GM21360 (cell line): ENCODE results near the gene SRP68.
"Not testable (repeated sequence)": the region's sequence is repeated elsewhere in the genome, so short reads cannot be mapped to it uniquely, and the experiment has no call there.

Experiments
- ATAC-seq: cut with Tn5 transposase; IDR thresholded peaks from one replicate; pipeline ENCODE4 v1.9.1; 2021; ENCODE audit warnings: mild to moderate bottlenecking, moderate library complexity; ENCODE audit not compliant: unreplicated experiment

Gene SRP68

GRCh38 chr17:76077584-76078110, 5.3 kb upstream of the SRP68 start:
- no peak for ATAC-seq

- no peak for ATAC-seq
Measured at GRCh38 chr17:76076765-76077583, 4.7 kb upstream of the SRP68 start.

GRCh38 chr17:76076146-76076764, 3.9 kb upstream of the SRP68 start:
- no peak for ATAC-seq

- no peak for ATAC-seq
Measured at GRCh38 chr17:76075364-76076145, 3.2 kb upstream of the SRP68 start.

GRCh38 chr17:76074390-76075363, 2.4 kb upstream of the SRP68 start, which contains the start of gene GALR2:
TSS of gene GALR2 (plus strand) at chr17:76074781. CDS start at chr17:76074884, 103 bp downstream.
- no peak for ATAC-seq

GRCh38 chr17:76071531-76072147, 678 bp downstream of the SRP68 start:
- ATAC-seq, result no peak

- no peak for ATAC-seq
Measured at GRCh38 chr17:76065775-76066174, 6.5 kb downstream of the SRP68 start.

- no peak for ATAC-seq
Measured at GRCh38 chr17:76063875-76064546, 8.3 kb downstream of the SRP68 start.

GRCh38 chr17:76058264-76058663, 14.1 kb downstream of the SRP68 start:
- ATAC-seq, result not testable (repeated sequence)

GRCh38 chr17:76056882-76057281, 15.4 kb downstream of the SRP68 start:
- ATAC-seq, result no peak

GRCh38 chr17:76054112-76054476, 18.2 kb downstream of the SRP68 start:
- ATAC-seq, result no peak

- ATAC-seq, result no peak
Measured at GRCh38 chr17:76053246-76054111, 18.8 kb downstream of the SRP68 start.

- ATAC-seq, result no peak
Measured at GRCh38 chr17:76051561-76051960, 20.8 kb downstream of the SRP68 start.

- ATAC-seq, result no peak
Measured at GRCh38 chr17:76050538-76051467, 21.5 kb downstream of the SRP68 start.

GRCh38 chr17:76049836-76050537, 22.3 kb downstream of the SRP68 start:
- no peak for ATAC-seq

GRCh38 chr17:76049239-76049638, 23.1 kb downstream of the SRP68 start:
- no peak for ATAC-seq

GRCh38 chr17:76048711-76049110, 23.6 kb downstream of the SRP68 start:
- ATAC-seq, result no peak
